GM12874 (cell line): ENCODE data around the gene FMNL2.

ENCODE experiments used
- CTCF ChIP-seq: IDR thresholded peaks from 2 replicates; pipeline ENCODE4 v1.5.1; 2011; ENCODE audit warnings: low read depth, mild to moderate bottlenecking, control low read depth, low read length, moderate library complexity; ENCODE audit not compliant: insufficient read depth

FMNL2 gene

GRCh38 chr2:152683400-152683799 lies 348.4 kb downstream of the FMNL2 start:
- no peak for TF ChIP-seq CTCF

DNA sequence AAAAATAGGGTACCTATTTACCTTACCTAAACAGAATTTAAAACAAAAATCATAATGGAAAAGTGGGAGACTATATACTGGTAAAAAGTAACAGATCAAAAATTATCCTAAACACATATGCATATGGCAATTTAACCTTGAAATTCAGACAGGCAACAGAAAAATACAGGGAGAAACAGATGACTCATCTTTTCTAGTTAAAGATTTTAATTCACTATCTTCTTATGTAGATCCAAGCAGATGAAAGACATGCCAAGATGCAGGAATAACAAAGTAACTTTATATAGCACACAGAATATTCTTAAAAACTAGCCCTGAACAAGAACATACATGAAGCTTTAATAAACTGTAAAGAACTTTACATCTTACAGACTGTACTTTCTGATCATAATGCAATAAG lies 351.3 kb downstream of the FMNL2 start:
- no peak for TF ChIP-seq CTCF

GRCh38 chr2:152693033-152693432 lies 358.1 kb downstream of the FMNL2 start:
- no peak for TF ChIP-seq CTCF

GRCh38 chr2:152694161-152694661 lies 359.2 kb downstream of the FMNL2 start:
- TF ChIP-seq CTCF: no peak

- TF ChIP-seq CTCF: no peak
Observed at GRCh38 chr2:152695763-152696162, 360.8 kb downstream of the FMNL2 start.

DNA sequence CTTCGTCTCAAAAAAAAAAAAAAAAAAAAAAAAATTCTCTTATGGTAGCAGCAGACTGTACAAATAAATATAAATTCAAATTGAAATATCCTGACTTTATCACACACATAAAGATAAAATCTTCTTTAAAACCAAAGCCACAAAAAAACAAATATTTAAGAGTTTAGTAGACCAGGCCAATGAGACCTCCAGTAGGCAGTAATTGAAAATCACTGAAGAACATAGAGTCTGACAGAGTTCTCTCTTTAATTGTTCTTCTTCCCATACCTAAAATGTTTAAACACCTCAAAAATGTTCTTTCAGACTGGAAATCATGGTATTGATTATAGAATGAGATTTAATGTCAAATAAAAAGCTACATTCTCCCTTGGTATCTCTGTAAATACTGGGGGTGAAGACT lies 361.5 kb downstream of the FMNL2 start:
- no peak for TF ChIP-seq CTCF
